GM10266 (cell line): ENCODE results near the gene MYO18A.

Experiments
- DNase-seq: peaks from one replicate; pipeline ENCODE4 v3.0.0; 2012; ENCODE audit errors: extremely low spot score
- CTCF ChIP-seq: IDR thresholded peaks from 2 replicates; pipeline ENCODE4 v1.5.1; 2012; ENCODE audit warnings: mild to moderate bottlenecking, low read depth; ENCODE audit not compliant: control insufficient read depth, insufficient read depth; ENCODE audit errors: missing control alignments

MYO18A gene

DNA sequence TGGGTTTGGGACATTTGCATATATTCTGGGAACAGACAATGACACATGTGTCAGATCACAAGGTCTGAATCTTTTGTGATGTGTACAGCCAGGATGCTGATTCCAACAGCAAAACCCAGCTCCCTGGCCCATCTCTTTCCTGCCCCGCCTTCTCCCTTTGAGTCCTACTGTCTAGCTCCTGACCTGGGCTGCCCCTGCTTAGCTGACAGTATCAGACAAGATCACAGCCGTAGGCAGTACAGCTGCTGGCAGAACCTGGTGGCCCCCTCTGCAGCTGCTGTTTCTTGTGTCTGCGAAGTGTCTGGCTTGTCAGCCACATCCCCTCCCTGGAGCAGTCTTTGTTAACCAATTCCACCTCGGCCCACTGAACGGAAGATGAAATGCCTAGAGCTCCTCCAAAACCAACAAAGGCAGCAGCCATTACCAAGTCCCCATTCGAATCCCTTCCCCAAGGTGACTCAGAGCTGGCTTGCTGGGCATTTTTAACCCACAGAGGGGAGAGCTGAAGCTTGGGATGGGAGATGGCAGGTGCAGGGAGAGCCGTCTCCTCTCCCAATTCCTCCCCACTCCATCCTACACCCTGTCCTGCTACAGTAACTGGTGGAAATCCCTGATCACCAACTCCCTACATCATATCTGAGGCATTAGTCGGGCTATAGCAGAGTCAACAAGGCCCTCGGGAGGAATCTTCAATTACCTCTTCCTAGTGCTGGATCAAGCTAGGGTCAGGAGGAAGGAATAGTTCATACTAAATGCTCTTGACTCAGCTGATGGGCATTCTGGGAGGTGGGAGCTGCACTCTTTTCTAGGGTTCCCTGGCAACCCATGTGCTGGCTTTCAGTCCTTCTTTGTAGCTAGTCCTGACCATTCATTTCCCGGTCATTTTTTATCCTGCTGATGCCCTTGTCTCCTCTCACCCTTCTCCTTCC lies 131.5 kb downstream of the MYO18A start:
- no peak for TF ChIP-seq CTCF
- DNase-seq, result no peak

DNA sequence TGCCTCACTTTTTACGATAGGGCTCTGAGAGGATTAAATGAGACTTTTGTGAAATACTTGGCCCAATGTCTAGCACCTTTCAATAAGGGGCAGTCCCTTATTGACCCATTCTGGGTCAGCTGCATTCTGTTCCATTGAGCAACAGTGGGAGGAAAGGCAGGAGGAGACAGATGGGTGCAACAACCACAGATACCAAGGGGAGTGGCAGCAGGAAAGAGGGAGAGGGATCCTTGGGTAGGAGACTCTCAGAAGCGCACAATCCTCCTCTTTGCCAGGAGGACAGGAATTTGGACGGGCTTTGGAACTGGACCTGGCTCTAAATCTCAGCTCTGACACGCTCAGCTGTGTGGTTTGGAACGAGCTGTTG lies 133.7 kb downstream of the MYO18A start:
- no peak for TF ChIP-seq CTCF
- DNase-seq, result no peak

DNA sequence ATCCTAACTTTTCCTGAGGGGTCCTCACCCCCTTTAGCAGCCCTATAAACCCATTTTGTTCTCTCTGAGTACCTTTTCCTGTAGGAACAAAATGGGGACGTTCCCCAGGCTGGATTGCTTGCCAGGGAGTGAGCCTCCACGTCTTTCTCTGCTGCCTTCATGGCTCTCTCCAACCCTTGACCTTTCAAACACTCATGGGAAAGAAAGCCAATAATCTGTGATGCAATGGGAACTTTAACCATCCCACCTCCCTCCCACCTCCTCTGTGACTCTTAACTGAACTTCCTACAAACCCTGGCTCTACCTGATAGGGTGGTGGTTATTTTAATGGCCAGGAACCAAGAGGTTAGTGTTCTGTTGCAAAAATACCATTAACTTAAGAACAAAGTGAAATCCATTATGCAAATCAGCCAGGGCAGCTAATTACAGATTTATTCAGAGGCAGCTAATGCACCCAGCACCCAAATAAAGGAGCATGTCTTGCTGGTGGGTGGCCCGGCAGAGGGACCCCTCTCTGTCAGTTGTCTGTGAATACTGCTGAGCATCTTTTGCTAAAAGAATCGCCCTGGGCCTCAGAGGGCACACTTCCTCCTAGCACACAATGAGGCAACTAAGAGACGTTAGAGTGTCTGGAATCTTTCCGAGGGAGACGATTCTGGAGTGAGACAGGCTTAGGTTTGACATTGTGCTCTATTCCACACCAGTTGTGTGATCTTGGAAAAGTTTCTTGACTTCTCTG lies 134.3 kb downstream of the MYO18A start:
- no peak for DNase-seq
- TF ChIP-seq CTCF, result no peak

DNA sequence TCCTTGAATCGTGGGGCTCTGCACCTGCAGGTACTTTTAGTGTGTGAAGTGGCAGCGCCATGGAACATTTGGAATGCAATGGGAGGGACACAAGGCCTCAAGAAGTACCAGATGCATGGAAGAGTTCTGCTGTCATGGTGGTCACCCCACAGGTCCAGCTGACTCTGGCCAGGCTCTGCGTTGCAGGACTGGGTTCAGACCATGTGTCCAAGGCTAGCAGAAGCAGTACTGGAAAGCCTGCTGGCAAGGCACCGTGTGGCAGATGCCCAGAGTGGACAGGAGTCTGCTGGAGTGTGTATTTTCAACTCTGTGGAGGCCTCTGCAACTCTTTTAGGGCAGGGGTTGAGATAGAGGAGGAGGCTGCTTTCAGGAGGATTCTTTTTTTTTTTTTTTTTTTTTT lies 135.2 kb downstream of the MYO18A start:
- no peak for DNase-seq

GRCh38 chr17:29043539-29044145 lies 136.6 kb downstream of the MYO18A start:
- no peak for DNase-seq
- no peak for TF ChIP-seq CTCF

More for the DNA sequence above, 135.2 kb downstream of the MYO18A start:
- no peak for TF ChIP-seq CTCF

- no peak for TF ChIP-seq CTCF
- peak; percentile 40 for DNase-seq
These were observed 137.3 kb downstream of the MYO18A start, which contains the start of gene PIPOX for GRCh38 chr17:29042679-29043538. TSS of gene PIPOX (plus strand) at chr17:29043141. CDS start at chr17:29043226, 85 bp downstream.
